Left ventricle myocardium inferior (tissue), 1 donor: ENCODE measurements around the gene PDE11A. TPM values are rescaled to one million over a fixed set of nuclear protein-coding genes. Genes with fewer than 3 reads are reported as not detected.

Experiments
- DNase-seq: peaks from one replicate; pipeline ENCODE4 v3.0.0-alpha.2; 2020
- H3K27ac ChIP-seq: fragments of 200-600 bp; replicated peaks from 2 replicates; pipeline ENCODE4 v1.8.0; 2021
- H3K27me3 ChIP-seq: fragments of 200-600 bp; 2 replicates; pipeline ENCODE4 v1.8.0; 2021; ENCODE audit warnings: low read depth
- H3K36me3 ChIP-seq: fragments of 200-600 bp; 2 replicates; pipeline ENCODE4 v1.8.0; 2021
- H3K4me1 ChIP-seq: fragments of 200-600 bp; 2 replicates; pipeline ENCODE4 v1.8.0; 2021
- H3K4me3 ChIP-seq: fragments of 200-600 bp; 2 replicates; pipeline ENCODE4 v1.8.0; 2021; ENCODE audit warnings: mild to moderate bottlenecking, moderate library complexity
- H3K9me3 ChIP-seq: fragments of 200-600 bp; replicated peaks from 2 replicates; pipeline ENCODE4 v1.8.0; 2021
- intact Hi-C: fragments of 100-400 bp; cut with micrococcal nuclease; formaldehyde crosslinking; loops from one replicate; pipeline ENCODE4 v1.11.0; 2022
- total RNA-seq: library from RNA; stranded (reverse); fragmentation: NEBNext Ultra II Directional; extraction: Animal tissue kit (Norgen Biotek cat#: 25700); gene quantifications from one replicate; pipeline ENCODE4 v1.2.1, GENCODE V29; 2021
- TF ChIP-seq, protein P1 (sequence below): fragments of 200-600 bp; IDR thresholded peaks from 2 replicates; pipeline ENCODE4 v1.8.0; 2021; ENCODE audit warnings: antibody characterized with exemption, mild to moderate bottlenecking, borderline replicate concordance
- donor health status: DM: no; HTN: yes; CAD: no; lungs with severe emphysema.

PDE11A gene
- total RNA-seq, 1 donor from 2014 or later: 2.5 TPM

DNA sequence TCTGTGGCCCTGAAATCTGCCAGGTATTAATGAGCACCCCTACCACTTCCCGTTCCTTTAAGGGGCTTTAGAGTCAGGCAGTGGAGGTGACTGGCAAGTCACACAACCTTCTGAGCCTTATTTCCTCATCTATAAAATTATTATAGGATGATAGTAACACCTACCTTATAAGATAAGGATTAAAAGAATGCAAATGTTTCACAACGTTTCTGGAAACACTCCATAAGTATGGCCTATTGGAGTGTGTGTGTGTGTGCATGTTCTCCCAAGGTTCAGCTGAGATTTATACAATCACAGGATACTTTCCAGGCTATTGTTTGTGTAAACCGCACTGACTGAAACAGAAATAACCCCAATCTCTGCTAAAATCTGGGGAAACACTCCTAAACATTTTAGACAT lies 176.0 kb downstream of the PDE11A start:
- Histone ChIP-seq H3K36me3 (no peaks in the 10 kb centered on the region), H3K4me3 (no peak overlapping the region), H3K27ac (no peak overlapping the region), H3K9me3 (no peaks in the 10 kb centered on the region), H3K27me3 (no peaks in the 10 kb centered on the region), H3K4me1 (peaks cover 8% of the 10 kb centered on the region)
- intact Hi-C loops: no loop called here
- DNase-seq: no peak
- TF ChIP-seq, protein P1, sequence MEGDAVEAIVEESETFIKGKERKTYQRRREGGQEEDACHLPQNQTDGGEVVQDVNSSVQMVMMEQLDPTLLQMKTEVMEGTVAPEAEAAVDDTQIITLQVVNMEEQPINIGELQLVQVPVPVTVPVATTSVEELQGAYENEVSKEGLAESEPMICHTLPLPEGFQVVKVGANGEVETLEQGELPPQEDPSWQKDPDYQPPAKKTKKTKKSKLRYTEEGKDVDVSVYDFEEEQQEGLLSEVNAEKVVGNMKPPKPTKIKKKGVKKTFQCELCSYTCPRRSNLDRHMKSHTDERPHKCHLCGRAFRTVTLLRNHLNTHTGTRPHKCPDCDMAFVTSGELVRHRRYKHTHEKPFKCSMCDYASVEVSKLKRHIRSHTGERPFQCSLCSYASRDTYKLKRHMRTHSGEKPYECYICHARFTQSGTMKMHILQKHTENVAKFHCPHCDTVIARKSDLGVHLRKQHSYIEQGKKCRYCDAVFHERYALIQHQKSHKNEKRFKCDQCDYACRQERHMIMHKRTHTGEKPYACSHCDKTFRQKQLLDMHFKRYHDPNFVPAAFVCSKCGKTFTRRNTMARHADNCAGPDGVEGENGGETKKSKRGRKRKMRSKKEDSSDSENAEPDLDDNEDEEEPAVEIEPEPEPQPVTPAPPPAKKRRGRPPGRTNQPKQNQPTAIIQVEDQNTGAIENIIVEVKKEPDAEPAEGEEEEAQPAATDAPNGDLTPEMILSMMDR: no peak

DNA sequence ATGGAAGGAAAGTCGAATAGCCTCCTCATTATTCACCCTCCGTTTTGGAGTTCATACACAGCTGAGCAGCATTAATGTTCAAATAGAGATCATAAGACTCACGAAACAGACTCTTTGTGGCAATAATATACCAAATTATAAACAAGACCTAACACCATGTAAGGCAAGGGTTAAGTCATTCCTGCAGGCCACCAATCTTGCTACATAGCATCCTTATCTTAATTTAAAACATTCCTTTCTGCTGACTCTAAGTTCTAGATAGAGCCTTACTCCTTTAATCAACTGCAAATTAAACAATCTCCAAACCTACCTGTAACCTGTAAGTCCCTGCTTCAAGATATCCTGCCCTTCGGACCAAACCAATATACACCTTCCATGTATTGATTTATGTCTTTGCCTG lies 178.0 kb downstream of the PDE11A start:
- Histone ChIP-seq H3K27ac (no peak overlapping the region), H3K27me3 (no peaks in the 10 kb centered on the region), H3K4me1 (peaks cover 8% of the 10 kb centered on the region), H3K9me3 (no peaks in the 10 kb centered on the region), H3K4me3 (no peak overlapping the region), H3K36me3 (no peaks in the 10 kb centered on the region)
- intact Hi-C loops: no loop called here
- TF ChIP-seq, protein P1: no peak
- no peak for DNase-seq

DNA sequence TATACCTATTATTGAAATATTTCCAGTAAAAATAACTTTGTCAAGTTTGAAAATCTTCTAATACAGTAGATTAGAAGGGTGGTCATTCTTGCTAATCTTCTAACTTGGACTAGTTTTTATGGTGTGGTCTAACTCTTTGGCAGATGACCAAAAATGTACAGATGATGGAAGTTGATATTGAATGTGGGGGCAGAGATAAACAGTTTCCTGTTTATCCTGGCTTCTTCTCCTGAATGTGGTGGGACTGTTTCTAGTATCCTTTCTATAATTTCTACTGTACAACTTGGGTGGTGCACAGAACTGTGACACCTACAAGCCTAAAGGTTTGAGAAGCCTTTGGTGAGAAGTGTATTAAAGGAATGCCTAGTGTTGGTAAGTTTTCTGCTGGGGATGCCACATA lies 178.7 kb downstream of the PDE11A start:
- TF ChIP-seq, protein P1: no peak
- no peak for DNase-seq
- Histone ChIP-seq H3K4me3 (no peak overlapping the region), H3K27ac (no peak overlapping the region), H3K9me3 (no peaks in the 10 kb centered on the region), H3K4me1 (peaks cover 8% of the 10 kb centered on the region), H3K27me3 (no peaks in the 10 kb centered on the region), H3K36me3 (no peaks in the 10 kb centered on the region)
- intact Hi-C loops: no loop called here

DNA sequence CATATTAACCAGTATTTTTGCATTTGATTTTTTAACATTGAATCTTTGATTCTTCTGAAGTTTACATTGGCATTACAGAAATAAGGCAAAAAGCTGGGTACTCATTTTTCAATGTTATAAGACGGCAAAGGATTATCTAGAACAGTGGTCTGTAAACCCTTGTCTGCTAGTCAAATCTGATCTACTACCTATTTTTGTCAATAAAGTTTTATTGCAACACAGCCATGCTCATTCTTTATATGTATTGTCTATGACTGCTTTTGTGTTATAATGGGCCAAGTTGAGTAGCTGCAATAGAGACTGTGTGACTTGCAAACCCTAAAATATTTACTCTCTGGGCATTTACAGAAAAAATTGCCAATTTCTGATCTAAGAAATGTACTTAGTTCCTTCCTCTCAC lies 181.0 kb downstream of the PDE11A start:
- H3K27me3 ChIP-seq: no peaks in the 10 kb centered on the region
- no peaks in the 10 kb centered on the region for H3K36me3 ChIP-seq
- H3K4me1 ChIP-seq: peaks cover 8% of the 10 kb centered on the region
- no peaks in the 10 kb centered on the region for H3K9me3 ChIP-seq
- intact Hi-C loops: no loop called here
- TF ChIP-seq, protein P1: no peak
- H3K4me3 ChIP-seq: no peak overlapping the region
- DNase-seq: no peak
- no peak overlapping the region for H3K27ac ChIP-seq

DNA sequence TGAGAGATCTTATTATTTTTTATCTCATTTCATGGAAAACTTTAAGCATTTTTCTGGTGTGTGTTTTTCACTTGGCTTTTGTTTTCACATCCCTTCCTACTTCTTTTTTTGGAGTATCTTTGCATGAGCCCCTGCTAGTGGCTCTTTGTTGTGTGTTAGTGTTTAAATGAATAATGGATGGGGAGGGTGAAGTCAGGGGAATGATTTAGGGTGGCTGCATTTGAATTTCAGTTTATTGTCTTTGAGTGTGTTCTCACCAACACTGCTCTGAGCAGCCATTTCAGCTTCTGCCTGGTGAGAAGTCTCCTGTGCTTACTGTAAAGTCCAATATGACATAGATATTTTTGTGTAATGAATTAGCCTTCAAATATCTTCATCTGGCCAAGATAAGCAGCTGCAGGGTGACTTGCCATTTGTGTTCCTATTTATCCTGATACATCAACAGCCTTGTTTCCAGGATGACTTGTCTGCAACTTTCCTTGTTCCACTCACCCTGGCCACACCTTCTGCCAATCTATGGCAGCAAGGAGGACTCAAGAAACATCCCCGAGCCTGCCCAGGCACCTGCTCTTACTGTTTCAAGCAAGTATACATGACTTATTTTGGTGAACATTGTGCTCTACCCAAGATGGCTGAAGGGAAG lies 182.6 kb downstream of the PDE11A start:
- intact Hi-C loops: no loop called here
- no peaks in the 10 kb centered on the region for H3K36me3 ChIP-seq
- peaks cover 8% of the 10 kb centered on the region for H3K4me1 ChIP-seq
- DNase-seq: no peak
- H3K9me3 ChIP-seq: no peaks in the 10 kb centered on the region
- H3K4me3 ChIP-seq: no peak overlapping the region
- H3K27ac ChIP-seq: no peak overlapping the region
- no peaks in the 10 kb centered on the region for H3K27me3 ChIP-seq
- TF ChIP-seq, protein P1: no peak
